A549 treated with RU486 at 1 μM for 4 hours (cell line): ENCODE measurements around the gene ANKZF1. TPM values are rescaled to one million over a fixed set of nuclear protein-coding genes. Genes with fewer than 3 reads are reported as not detected.

Experiments
- total RNA-seq: library from RNA; stranded (reverse); fragments of 200-300 nt; extraction: Qiagen RNA extraction; gene quantifications from 5 replicates; pipeline ENCODE4 v1.2.3, GENCODE V29; 2022; ENCODE audit warnings: low read depth

Gene ANKZF1, protein sequence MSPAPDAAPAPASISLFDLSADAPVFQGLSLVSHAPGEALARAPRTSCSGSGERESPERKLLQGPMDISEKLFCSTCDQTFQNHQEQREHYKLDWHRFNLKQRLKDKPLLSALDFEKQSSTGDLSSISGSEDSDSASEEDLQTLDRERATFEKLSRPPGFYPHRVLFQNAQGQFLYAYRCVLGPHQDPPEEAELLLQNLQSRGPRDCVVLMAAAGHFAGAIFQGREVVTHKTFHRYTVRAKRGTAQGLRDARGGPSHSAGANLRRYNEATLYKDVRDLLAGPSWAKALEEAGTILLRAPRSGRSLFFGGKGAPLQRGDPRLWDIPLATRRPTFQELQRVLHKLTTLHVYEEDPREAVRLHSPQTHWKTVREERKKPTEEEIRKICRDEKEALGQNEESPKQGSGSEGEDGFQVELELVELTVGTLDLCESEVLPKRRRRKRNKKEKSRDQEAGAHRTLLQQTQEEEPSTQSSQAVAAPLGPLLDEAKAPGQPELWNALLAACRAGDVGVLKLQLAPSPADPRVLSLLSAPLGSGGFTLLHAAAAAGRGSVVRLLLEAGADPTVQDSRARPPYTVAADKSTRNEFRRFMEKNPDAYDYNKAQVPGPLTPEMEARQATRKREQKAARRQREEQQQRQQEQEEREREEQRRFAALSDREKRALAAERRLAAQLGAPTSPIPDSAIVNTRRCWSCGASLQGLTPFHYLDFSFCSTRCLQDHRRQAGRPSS
- 15.1 to 22.0 TPM (median 17.7 TPM) in 5 replicates for total RNA-seq

DNA sequence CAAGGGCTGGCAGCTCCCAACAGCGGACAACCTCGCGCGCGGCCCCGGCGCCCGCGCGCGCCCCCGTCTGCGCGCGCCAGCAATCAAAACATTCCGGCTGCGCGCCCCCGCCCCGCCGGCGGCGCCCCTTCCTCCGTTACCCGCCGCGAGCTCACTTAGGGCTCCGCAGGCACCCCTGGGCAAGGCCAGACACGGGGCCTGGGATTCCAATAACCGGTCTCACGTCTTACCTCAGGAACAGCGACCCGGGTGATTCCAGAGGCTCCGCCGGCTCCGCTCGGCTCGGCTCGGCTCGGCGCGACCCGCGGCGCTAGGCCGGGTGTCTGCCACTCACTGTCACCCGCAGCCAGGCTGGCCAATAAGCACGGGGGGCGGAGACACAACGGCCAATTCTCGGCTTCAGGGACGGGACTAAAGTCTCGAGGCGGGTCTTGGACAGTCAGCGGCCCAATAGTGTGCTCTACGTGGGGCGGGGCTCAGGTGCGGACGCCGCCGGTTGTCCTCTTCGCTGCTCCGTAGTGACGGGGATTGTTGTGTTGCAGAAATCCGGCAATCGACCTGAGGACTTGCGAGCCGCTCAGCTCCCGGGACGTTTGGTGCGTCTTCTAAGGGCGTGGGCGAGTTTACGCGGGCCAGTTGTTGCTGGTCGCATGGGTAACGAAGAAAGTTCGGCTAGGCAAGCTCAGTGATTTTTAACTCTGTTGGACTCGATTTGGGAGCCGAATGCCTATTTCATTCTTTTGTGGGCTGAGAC, at the start of gene ANKZF1, which contains the start of gene ATG9A:
TSS of gene ANKZF1 (plus strand) at position 502 of the 754 bp plus-strand sequence. CDS start 452 bp downstream, outside the sequence.
TSS of gene ATG9A (minus strand) at position 332 of the 754 bp plus-strand sequence. CDS start 1,612 bp downstream, outside the sequence.

DNA sequence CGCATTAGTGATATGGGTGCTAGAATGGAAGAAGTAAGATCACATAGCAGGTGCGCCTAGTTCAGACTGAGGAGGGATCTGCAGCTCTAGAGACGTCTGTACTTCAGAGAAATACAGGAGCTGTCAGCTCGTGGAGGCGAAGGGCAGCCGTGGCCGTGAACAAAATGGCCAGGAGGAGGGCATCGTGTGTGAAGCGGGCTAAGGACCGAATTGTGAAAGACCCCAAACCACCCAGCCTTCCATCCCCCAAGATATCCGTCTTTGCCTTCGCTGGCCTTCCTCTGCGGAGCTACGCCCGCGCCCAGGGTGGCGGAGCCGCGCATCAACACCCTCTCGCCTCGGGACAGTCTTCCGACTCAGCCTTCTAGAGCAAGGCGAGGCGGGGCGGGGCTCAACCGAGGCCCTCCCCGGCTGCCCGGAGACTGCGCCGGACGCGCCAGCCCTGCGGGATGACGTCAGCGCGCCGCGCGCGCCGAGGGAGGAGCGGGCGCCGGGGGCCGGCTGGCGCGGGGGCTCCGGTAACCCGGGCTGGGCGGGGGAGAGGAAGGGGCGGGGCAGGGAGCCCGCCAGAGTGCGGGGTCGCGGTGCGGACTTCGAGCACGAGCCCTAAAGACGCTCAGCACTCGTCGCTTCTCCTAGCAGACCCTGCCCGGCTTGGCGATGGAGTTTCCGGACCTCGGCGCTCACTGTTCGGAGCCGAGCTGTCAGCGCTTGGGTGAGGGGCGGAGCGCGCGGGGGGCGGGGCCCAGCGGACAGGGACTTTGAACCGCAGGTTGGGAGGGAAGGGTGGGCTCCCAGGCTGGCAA, 23.1 kb upstream of the ANKZF1 start, which contains the start of gene ZFAND2B:
TSS of gene ZFAND2B (plus strand) at position 455 of the 806 bp plus-strand sequence. CDS start at position 661, 206 bp downstream.

DNA sequence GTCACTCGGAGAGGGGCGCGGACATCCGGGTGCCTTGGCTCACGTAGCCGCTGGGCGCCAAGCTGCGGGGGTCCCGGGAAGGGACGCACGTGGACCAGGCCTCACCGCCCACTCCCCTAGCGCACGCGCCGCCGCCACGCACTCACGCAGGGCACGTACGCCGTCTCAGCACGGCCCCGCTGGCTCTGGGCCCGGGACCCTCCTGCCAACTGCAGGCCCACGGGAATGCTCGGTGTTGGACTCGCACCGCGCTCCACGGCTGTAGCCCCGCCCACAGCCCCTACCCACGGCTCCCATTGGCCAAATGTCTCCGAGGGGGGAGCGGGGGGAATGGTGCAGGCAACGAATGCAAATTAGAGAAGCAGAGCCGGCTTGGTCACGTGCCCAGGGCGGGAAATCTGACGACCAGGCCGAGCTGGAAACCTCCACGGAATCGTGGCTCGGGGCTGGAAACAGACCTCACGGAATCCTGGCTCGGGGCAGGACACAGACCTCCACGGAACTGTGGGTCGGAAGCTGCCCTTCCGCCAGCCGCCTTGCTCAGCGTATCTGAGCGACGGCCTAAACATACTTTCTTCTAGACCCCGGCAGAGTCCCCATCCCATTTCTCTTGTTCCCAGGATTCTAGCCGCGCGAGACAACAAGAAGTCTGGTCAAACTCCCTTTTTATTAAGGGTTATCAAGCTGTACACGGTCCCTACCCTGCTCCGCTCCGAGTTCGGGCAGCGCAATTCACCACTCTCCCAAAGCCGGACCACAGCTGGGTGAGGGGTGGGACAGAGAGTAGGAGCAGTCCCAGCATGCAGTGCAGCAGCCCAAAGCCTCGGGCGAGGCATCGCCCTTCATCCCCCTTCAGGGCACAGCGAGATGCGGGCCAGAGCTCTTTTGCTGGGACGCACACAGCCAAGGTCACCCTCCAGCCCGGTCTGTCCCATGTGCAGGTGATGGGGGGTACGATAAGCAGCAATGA, 10.6 kb upstream of the ANKZF1 start, which contains the start of gene ABCB6:
TSS of gene ABCB6 (minus strand) at position 227 of the 970 bp plus-strand sequence. CDS start 285 bp downstream, outside the sequence.

DNA sequence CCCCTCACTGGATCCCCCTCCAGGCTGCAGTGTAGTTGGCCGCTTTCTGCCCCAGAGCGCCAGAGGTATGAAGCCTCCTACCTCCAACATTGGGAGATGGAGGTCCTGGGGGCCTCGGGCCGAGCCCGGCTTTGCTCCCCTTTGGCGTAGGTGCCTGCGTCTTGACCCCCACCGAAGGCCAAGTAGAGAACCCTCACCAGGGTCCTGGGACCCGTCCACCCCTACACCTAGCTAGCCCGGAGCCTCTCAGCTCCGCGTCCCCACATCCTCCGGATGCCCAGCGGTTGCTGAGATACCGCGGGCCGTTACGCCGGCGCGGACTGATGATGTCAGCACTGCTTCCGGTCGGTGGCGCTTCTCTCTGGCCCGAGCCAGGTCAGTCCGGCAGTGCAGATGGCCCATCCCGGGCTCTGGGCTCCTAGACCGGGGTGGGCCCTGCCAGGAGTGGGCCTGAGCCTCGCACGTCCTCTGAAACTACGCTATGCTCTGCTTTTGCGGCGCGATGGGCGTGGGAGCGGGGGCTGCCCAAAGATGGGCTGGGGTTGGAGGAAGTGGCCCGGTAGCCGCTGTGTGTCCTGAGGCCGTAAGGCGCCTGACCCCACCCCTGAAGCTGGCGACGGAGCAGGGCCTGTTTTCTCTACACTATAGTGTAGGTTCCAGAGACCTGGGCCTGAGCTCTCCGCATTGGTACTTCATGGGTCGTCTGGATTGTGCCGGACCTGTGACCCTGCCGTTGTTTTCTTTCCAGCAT, 15.7 kb downstream of the ANKZF1 start, which contains the start of the genes GLB1L and STK16:
TSS of gene GLB1L (minus strand) at position 297 of the 751 bp plus-strand sequence. CDS start 1,871 bp downstream, outside the sequence.
TSS of gene STK16 (plus strand) at position 332 of the 751 bp plus-strand sequence. CDS start 521 bp downstream, outside the sequence.

DNA sequence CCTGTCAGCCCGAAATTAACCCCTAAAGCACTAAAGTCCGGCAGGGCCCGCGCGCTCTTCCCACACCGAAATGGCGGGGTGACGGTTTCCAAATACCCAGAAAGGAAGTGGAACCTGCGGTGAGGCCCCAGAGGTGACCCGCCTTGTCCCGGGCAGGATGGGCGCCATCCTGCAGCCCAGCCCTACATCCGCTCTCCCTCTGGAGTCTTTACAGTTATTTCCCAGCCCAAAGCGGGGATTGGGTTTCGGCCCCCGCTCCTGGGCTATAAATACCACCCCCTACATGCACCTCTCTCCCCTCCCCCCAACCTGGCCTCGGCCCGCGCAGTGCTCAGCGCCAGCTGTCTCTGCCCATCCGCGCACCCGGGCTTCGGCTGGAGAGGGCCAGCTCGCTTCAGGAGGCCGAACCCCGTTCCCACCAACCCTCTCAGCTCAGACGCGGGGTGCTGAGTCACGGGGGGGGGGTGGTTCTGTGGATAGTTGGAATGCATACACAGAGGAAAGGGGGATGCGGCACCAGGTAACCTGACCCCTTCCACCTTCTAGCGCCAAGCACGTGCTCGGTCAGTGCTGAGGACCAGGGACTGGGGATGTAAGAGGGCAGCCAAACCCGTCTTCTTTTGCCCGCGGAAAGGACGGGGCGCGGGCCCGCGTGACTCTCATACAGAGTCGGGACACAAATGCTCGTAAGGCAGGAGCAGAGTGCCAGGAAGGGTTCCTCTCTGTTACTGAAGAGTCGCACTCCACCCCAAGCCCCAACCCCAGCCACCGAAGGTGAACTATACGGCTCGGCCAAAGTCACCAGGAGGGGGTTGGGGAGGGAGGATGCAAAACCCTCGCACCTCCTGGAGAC, 23.5 kb downstream of the ANKZF1 start, which contains the start of gene TUBA4B:
TSS of gene TUBA4B (plus strand) at position 344 of the 853 bp plus-strand sequence. CDS start at position 509, 165 bp downstream.

DNA sequence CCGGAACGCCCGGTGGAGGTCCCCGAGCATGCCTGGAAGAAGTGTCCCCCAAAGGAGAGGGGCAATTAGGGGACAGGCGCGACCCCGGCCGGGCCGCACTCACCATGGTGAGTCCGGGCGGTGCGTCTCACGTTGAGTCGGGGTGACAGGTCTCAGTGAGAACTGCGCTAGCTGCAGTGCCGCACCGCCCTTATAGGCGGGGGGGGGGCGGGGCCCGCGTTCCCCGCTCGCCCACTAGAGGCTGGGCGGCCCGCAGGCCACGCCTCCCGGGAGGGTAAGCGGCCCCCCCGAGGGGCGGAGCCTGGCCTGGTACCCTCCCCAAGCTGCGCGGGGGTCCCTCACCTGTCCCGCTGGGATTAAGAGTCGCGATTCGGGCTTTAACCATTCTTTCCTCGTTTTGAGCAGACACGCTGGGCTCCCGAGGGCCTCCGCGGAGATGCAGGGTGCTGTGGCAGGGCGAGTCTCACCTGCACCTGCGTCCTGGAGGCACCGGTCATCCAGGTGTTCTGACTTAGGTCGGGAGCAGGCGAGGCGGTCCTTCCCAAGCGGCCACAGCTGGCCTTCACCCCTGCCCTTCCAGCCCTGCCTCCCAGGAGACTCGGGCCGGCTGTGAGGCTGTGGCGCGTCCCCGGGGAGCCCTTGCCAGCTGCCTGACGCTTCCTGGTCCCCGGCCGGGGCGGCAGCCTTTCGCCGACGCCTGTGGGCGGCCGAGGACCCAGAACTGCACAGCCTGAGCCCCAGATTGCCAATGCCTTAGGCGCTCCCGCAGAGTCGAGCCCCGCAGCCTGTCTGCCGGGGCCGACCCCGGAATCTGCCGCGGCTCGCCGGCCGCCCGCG, 24.4 kb downstream of the ANKZF1 start, which contains the start of gene TUBA4A:
TSS of gene TUBA4A (minus strand) at position 166 of the 837 bp plus-strand sequence. CDS start at position 106, 60 bp downstream.

DNA sequence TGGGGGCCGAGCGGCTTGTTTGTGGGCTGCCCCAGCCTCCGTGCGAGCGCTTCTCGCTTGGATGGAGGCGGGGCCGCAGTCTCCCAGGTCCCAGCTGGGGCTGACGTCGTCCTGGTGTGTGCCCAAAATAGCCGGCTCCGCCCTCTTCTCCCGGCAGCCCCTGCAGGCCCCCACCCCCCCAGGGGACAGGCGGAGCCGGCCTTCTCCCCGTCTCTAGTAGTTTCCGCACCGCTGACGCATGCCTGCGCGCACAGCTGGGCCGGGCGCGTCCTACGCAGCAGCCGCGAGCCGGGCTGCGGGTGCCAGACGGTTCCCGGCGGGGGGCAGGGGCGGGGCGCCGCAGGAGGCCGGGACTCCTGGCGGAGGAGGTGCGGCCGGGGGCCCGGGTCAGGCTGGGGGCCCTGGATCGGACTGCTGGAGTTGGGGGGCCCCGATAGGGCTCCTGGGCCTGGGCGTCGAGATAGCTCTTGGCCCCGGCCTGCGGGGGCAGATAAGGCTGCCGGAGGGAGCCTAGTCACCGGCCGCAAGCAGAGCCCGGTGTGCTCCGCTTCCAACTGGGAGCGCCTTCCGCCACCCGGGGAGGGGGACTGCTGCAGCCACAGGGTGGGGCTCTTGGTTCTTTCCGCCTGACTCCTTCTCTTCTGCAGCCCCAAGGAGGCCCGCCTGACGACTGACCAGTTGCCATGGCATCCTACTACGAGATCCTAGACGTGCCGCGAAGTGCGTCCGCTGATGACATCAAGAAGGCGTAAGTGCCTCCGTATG, 49.7 kb downstream of the ANKZF1 start, which contains the start of gene DNAJB2:
TSS of gene DNAJB2 (plus strand) at position 216 of the 765 bp plus-strand sequence. CDS start at position 684, 468 bp downstream.

Other genes starting within 250 kb of the ANKZF1 start
- not detected in 5 replicates for gene FEV, start 244.6 kb upstream of the ANKZF1 start, total RNA-seq
- gene CRYBA2, start 236.4 kb upstream of the ANKZF1 start, total RNA-seq = 0.54 TPM in 1 of 5 replicates, not detected in the others
- gene CFAP65, start 188.3 kb upstream of the ANKZF1 start, total RNA-seq = 0.05 to 0.32 TPM (median 0.16 TPM) in 5 replicates
- gene IHH, start 168.9 kb upstream of the ANKZF1 start, total RNA-seq = 0.09 to 0.13 TPM (median 0.11 TPM) in 4 of 5 replicates, not detected in the other
- gene NHEJ1, start 69.0 kb upstream of the ANKZF1 start, total RNA-seq = 13.7 to 18.3 TPM (median 15.2 TPM) in 5 replicates
- 0.19 to 0.90 TPM (median 0.53 TPM) in 5 replicates for gene SLC23A3, start 59.8 kb upstream of the ANKZF1 start, total RNA-seq
- gene CNPPD1, start 52.9 kb upstream of the ANKZF1 start, total RNA-seq = 33.7 to 47.7 TPM (median 45.3 TPM) in 5 replicates
- gene RETREG2, start 51.5 kb upstream of the ANKZF1 start, total RNA-seq = 58.9 to 85.7 TPM (median 81.2 TPM) in 5 replicates
- gene ZFAND2B, start 23.0 kb upstream of the ANKZF1 start, total RNA-seq = 14.4 to 22.8 TPM (median 19.2 TPM) in 5 replicates
- 22.5 to 37.5 TPM (median 30.4 TPM) in 5 replicates for gene ABCB6, start 10.8 kb upstream of the ANKZF1 start, total RNA-seq
- 42.3 to 53.2 TPM (median 50.2 TPM) in 5 replicates for gene ATG9A, start 170 bp upstream of the ANKZF1 start, total RNA-seq
- 5.0 to 6.8 TPM (median 6.8 TPM) in 5 replicates for gene GLB1L, start 15.6 kb downstream of the ANKZF1 start, total RNA-seq
- gene STK16, start 15.7 kb downstream of the ANKZF1 start, total RNA-seq = 27.5 to 32.6 TPM (median 31.0 TPM) in 5 replicates
- gene TUBA4B, start 23.4 kb downstream of the ANKZF1 start, total RNA-seq = 0.18 to 0.69 TPM (median 0.35 TPM) in 5 replicates
- gene TUBA4A, start 24.1 kb downstream of the ANKZF1 start, total RNA-seq = 332 to 451 TPM (median 366 TPM) in 5 replicates
- 40.3 to 55.4 TPM (median 48.6 TPM) in 5 replicates for gene DNAJB2, start 49.6 kb downstream of the ANKZF1 start, total RNA-seq
- 0.87 to 2.0 TPM (median 1.3 TPM) in 5 replicates for gene PTPRN, start 79.6 kb downstream of the ANKZF1 start, total RNA-seq
- not detected in 5 replicates for gene RESP18, start 102.9 kb downstream of the ANKZF1 start, total RNA-seq
- gene DNPEP, start 158.1 kb downstream of the ANKZF1 start, total RNA-seq = 51.3 to 65.5 TPM (median 63.4 TPM) in 5 replicates
- 0.05 to 0.24 TPM (median 0.13 TPM) in 3 of 5 replicates, not detected in the others for gene DES, start 188.6 kb downstream of the ANKZF1 start, total RNA-seq
- 5.1 to 7.8 TPM (median 6.5 TPM) in 5 replicates for gene SPEG, start 205.0 kb downstream of the ANKZF1 start, total RNA-seq